Endothelial cell of umbilical vein (primary cell): ENCODE measurements around the gene PRPF18. TPM values are rescaled to one million over a fixed set of nuclear protein-coding genes. Genes with fewer than 3 reads are reported as not detected.

Experiments used
- BruUV-seq: library from RNA; stranded (reverse); fragments of 400-500 nt; replicated peaks from 2 replicates; lab custom pipeline; 2021; lab: Mats Ljungman, UMichigan
- CTCF ChIA-PET: fragments of 300-600, 350-600 bp; sonication (Branson Sonifier 250); formaldehyde crosslinking; loops from one replicate; lab custom pipeline; 2021; ENCODE audit warnings: antibody characterized with exemption, inconsistent platforms; lab: Charles Lee
- POLR2A ChIA-PET: fragments of 300-600, 350-600 bp; sonication (Branson Sonifier 250); formaldehyde crosslinking; loops from one replicate; lab custom pipeline; 2021; ENCODE audit warnings: antibody characterized with exemption, inconsistent platforms; lab: Charles Lee
- DNase-seq: peaks from one replicate; pipeline ENCODE4 v3.0.0-alpha.2; 2011; ENCODE audit warnings: low read depth, low spot score
- FAIRE-seq: peaks from 2 replicates; lab custom pipeline; 2011; peaks lifted over from hg19 to GRCh38; lab: Jason Lieb, UNC
- H2AFZ ChIP-seq: 2 replicates; pipeline ENCODE4 v1.6.0; 2012; ENCODE audit warnings: low read depth, low read length, control low read depth, inconsistent platforms
- H3K27ac ChIP-seq: 2 replicates; pipeline ENCODE4 v1.5.1; 2011; ENCODE audit warnings: low read depth, mild to moderate bottlenecking, control low read depth, low read length, moderate library complexity; ENCODE audit not compliant: insufficient read depth
- H3K27me3 ChIP-seq, 2 experiments: 2 replicates each; pipeline versions ENCODE4 v1.6.0 to v1.6.1; 2011; ENCODE audit warnings: low read length in 2 of 2, mixed read lengths in 1 of 2; ENCODE audit not compliant: control insufficient read depth in 2 of 2, insufficient read depth in 2 of 2
- H3K36me3 ChIP-seq, 2 experiments: 2 replicates in 1 of 2; 3 replicates in 1 of 2; pipeline ENCODE4 v1.5.1; 2011; ENCODE audit warnings: low read length in 2 of 2, mild to moderate bottlenecking in 1 of 2, moderate library complexity in 1 of 2; ENCODE audit not compliant: control insufficient read depth in 2 of 2, insufficient read depth in 2 of 2; ENCODE audit errors: extremely low read depth in 1 of 2
- H3K4me1 ChIP-seq: 3 replicates; pipeline ENCODE4 v1.5.1; 2011; ENCODE audit warnings: mild to moderate bottlenecking, low read length; ENCODE audit not compliant: control insufficient read depth, insufficient read depth; ENCODE audit errors: extremely low read depth
- H3K4me2 ChIP-seq: 2 replicates; pipeline ENCODE4 v1.6.1; 2011; ENCODE audit warnings: low read length, control low read depth, mixed read lengths; ENCODE audit not compliant: insufficient read depth
- H3K4me3 ChIP-seq, 3 experiments: fragments of 200-600 bp in 1 of 3; sonication (generic), shearing (Covaris generic) in 1 of 3; replicated peaks in 1 of 3; 2 replicates each; pipeline ENCODE4 v1.5.1; 2011 to 2016; ENCODE audit warnings: control low read depth in 3 of 3, low read length in 3 of 3, mild to moderate bottlenecking in 2 of 3, inconsistent platforms in 1 of 3, low read depth in 1 of 3, moderate library complexity in 1 of 3; ENCODE audit not compliant: insufficient read depth in 1 of 3
- H3K79me2 ChIP-seq: 2 replicates; pipeline ENCODE4 v1.6.0; 2012; ENCODE audit warnings: low read length, inconsistent platforms; ENCODE audit not compliant: control insufficient read depth, insufficient read depth
- H3K9ac ChIP-seq: replicated peaks from 2 replicates; pipeline ENCODE3; 2011; ENCODE audit warnings: low read length, control low read depth; ENCODE audit not compliant: insufficient read depth; ENCODE audit errors: extremely low read depth
- H3K9me1 ChIP-seq: replicated peaks from 3 replicates; pipeline ENCODE4 v1.6.0; 2011; ENCODE audit warnings: mild to moderate bottlenecking, low read length; ENCODE audit not compliant: control insufficient read depth, insufficient read depth; ENCODE audit errors: extremely low read depth
- H3K9me3 ChIP-seq: replicated peaks from 2 replicates; pipeline ENCODE4 v1.5.1; 2012; ENCODE audit warnings: low read length, inconsistent platforms; ENCODE audit not compliant: control insufficient read depth, insufficient read depth
- H4K20me1 ChIP-seq: replicated peaks from 2 replicates; pipeline ENCODE3; 2011; ENCODE audit warnings: mild to moderate bottlenecking, low read length; ENCODE audit not compliant: control insufficient read depth, insufficient read depth; ENCODE audit errors: extremely low read depth
- CTCF ChIP-seq, 2 donors: IDR thresholded peaks; 1 replicate in 1 of 2; 2 replicates in 1 of 2; pipeline ENCODE4 v1.5.1; 2011; ENCODE audit warnings: low read length in 2 of 2, mild to moderate bottlenecking in 2 of 2, moderate library complexity in 2 of 2, control low read depth in 1 of 2, inconsistent platforms in 1 of 2, low read depth in 1 of 2; ENCODE audit not compliant: insufficient read depth in 1 of 2; ENCODE audit errors: extremely low read depth in 1 of 2
- EZH2 ChIP-seq: IDR thresholded peaks from 2 replicates; pipeline ENCODE4 v1.6.1; 2012; ENCODE audit warnings: borderline replicate concordance, low read depth, mild to moderate bottlenecking, moderate library complexity, low read length, inconsistent platforms; ENCODE audit not compliant: severe bottlenecking
- FOS ChIP-seq: IDR thresholded peaks from 2 replicates; pipeline ENCODE4 v1.6.1; 2011; ENCODE audit warnings: mild to moderate bottlenecking, low read length, moderate library complexity, borderline replicate concordance; ENCODE audit not compliant: insufficient read depth
- GATA2 ChIP-seq: IDR thresholded peaks from 2 replicates; pipeline ENCODE4 v1.7.0; 2011; ENCODE audit warnings: low read depth, mild to moderate bottlenecking, moderate library complexity, mixed read lengths, low read length; ENCODE audit not compliant: insufficient read length, insufficient read depth
- JUN ChIP-seq: IDR thresholded peaks from 2 replicates; pipeline ENCODE4 v1.6.1; 2011; ENCODE audit warnings: borderline replicate concordance, low read depth; ENCODE audit not compliant: insufficient read length, insufficient read depth
- MAX ChIP-seq: IDR thresholded peaks from 2 replicates; pipeline ENCODE4 v1.6.1; 2011; ENCODE audit not compliant: insufficient read depth, insufficient read length
- MYC ChIP-seq: IDR thresholded peaks from one replicate; pipeline ENCODE4 v1.6.1; 2011; ENCODE audit warnings: mild to moderate bottlenecking, low read depth, low read length
- POLR2A ChIP-seq: IDR thresholded peaks from 2 replicates; pipeline ENCODE4 v1.6.1; 2012; ENCODE audit warnings: low read depth, mild to moderate bottlenecking, control low read depth, low read length
- POLR2AphosphoS5 ChIP-seq: IDR thresholded peaks from 2 replicates; pipeline ENCODE4 v1.6.1; 2012; ENCODE audit warnings: low read depth, mild to moderate bottlenecking, control low read depth, low read length, moderate library complexity; ENCODE audit not compliant: insufficient read depth
- dilution Hi-C: fragments of 300-500 bp; cut with MboI; formaldehyde crosslinking; loops from one replicate; pipeline ENCODE4 v1.15.0; 2019; ENCODE audit warnings: low sequenced_read_pairs; ENCODE audit not compliant: extremely low pct_ligation_motif_present
- intact Hi-C: fragments of 100-400 bp; cut with micrococcal nuclease; formaldehyde crosslinking; loops from one replicate; pipeline ENCODE4 v1.10.0; 2022
- polyA plus RNA-seq, 4 experiments: library from polyadenylated mRNA; depleted of rRNA in 3 of 4; stranded (reverse) in 3 of 4; unstranded in 1 of 4; fragments of >200 nt; gene quantifications; 2 replicates each; pipeline versions ENCODE4 v1.2.1 to v1.2.3, GENCODE V29; 2011 to 2012; ENCODE audit warnings: missing spikeins in 1 of 4
- total RNA-seq: library from RNA; stranded (reverse); gene quantifications from 2 replicates; pipeline ENCODE4 v1.2.3, GENCODE V29; 2021

The PRPF18 gene
- total and polyA plus RNA-seq, 2 donors (not counting 3 experiments of a cell fraction or from before 2014, with no cell fraction given): 7.3 to 21.0 TPM

GRCh38 chr10:13674645-13675588 lies 88.2 kb downstream of the PRPF18 start:
- Histone ChIP-seq H3K9me1 (no peaks in the 10 kb centered on the region), H3K36me3 (peaks cover 9 to 40% of the 10 kb centered on the region in 2 experiments), H3K9ac (no peak overlapping the region), H3K4me1 (peaks cover 5% of the 10 kb centered on the region), H3K79me2 (peaks cover 35% of the 10 kb centered on the region), H3K9me3 (no peaks in the 10 kb centered on the region), H3K4me3 (no peak overlapping the region), H2AFZ (no peak overlapping the region), H4K20me1 (peaks cover 4% of the 10 kb centered on the region), H3K27me3 (no peaks in the 10 kb centered on the region), H3K4me2 (no peak overlapping the region), H3K27ac (peak overlapping the region; percentile 49)
- ChIA-PET CTCF (interaction anchor here (0.9 to 1.8 kb wide), 6 partner anchors 8 to 38 kb away, joined by 3 to 4 read pairs (median 4); no protein-coding TSS in a partner anchor), POLR2A (interaction anchor here (0.5 to 0.7 kb wide), 3 partner anchors 11 to 250 kb away, joined by 3 to 4 read pairs (median 3); no protein-coding TSS in a partner anchor)
- no peak for TF ChIP-seq POLR2A
- TF ChIP-seq MAX: no peak
- TF ChIP-seq GATA2: no peak
- no peak for TF ChIP-seq JUN
- no peak for TF ChIP-seq FOS
- no peak for TF ChIP-seq MYC
- TF ChIP-seq EZH2: no peak
- TF ChIP-seq CTCF (IDR thresholded peaks at IDR 0.05; ENCODE audit: extremely low read depth in 1 of 2, insufficient read depth in 1 of 2, low read depth in 1 of 2, low read length in 2 of 2): no peak
- TF ChIP-seq POLR2AphosphoS5: no peak
- DNase-seq: peak; percentile 40
- FAIRE-seq: peak; percentile 33
- no TSS peak for BruUV-seq
- dilution Hi-C loops: no loop called here
- intact Hi-C loops: loop anchor here (1.0 kb wide), 1 partner anchor 9 kb away; no protein-coding TSS in a partner anchor
